Thymus (tissue), 11 donors: Measurements from ENCODE around the gene LAMA3. TPM values are rescaled to one million over a fixed set of nuclear protein-coding genes. Genes with fewer than 3 reads are reported as not detected.

Experiments used
- DNase-seq, 9 donors: peaks; one replicate each; pipeline ENCODE4 v3.0.0-alpha.2; 2013; ENCODE audit warnings: low spot score in 9 of 9, low read depth in 6 of 9, missing footprints in 1 of 9
- H3K27ac ChIP-seq, 2 donors: one replicate each; pipeline ENCODE4 v1.5.1; 2013; ENCODE audit warnings: control low read depth in 1 of 2, low read depth in 1 of 2, low read length in 1 of 2, mild to moderate bottlenecking in 1 of 2, moderate library complexity in 1 of 2
- H3K27me3 ChIP-seq, 2 donors: one replicate each; pipeline ENCODE4 v1.5.1; 2013; ENCODE audit warnings: low read length in 1 of 2; ENCODE audit not compliant: control insufficient read depth in 2 of 2, insufficient read depth in 1 of 2
- H3K36me3 ChIP-seq, 2 donors: one replicate each; pipeline ENCODE4 v1.5.1; 2013; ENCODE audit warnings: low read length in 1 of 2, mild to moderate bottlenecking in 1 of 2, moderate library complexity in 1 of 2; ENCODE audit not compliant: control insufficient read depth in 2 of 2, insufficient read depth in 2 of 2
- H3K4me1 ChIP-seq, 2 donors: one replicate each; pipeline ENCODE4 v1.5.1; 2013; ENCODE audit warnings: low read length in 2 of 2; ENCODE audit not compliant: control insufficient read depth in 2 of 2, insufficient read depth in 2 of 2
- H3K4me3 ChIP-seq, 2 donors: one replicate each; pipeline ENCODE4 v1.5.1; 2013; ENCODE audit warnings: low read length in 2 of 2, control low read depth in 1 of 2, mild to moderate bottlenecking in 1 of 2
- H3K9me3 ChIP-seq, 2 donors: one replicate each; pipeline ENCODE4 v1.5.1; 2013; ENCODE audit warnings: low read length in 1 of 2, mild to moderate bottlenecking in 1 of 2; ENCODE audit not compliant: control insufficient read depth in 2 of 2, insufficient read depth in 1 of 2
- WGBS: extraction: QIAGEN DNeasy Blood & Tissue Kit; methylation state at CpG from one replicate; pipeline ENCODE4 v1.1.7; 2013; 5-methylcytosine and 5-hydroxymethylcytosine counted together
- polyA plus RNA-seq: library from polyadenylated mRNA; stranded (reverse); fragments of 200-250 nt; gene quantifications from one replicate; pipeline ENCODE4 v1.2.3, GENCODE V29; 2013
- total RNA-seq: library from RNA; stranded (reverse); fragments of 120-200 nt; gene quantifications from one replicate; pipeline ENCODE4 v1.2.4, GENCODE V29; 2013
- donor health status: healthy.

LAMA3 gene
- total and polyA plus RNA-seq, 2 donors, result 8.9 to 50.1 TPM

DNA sequence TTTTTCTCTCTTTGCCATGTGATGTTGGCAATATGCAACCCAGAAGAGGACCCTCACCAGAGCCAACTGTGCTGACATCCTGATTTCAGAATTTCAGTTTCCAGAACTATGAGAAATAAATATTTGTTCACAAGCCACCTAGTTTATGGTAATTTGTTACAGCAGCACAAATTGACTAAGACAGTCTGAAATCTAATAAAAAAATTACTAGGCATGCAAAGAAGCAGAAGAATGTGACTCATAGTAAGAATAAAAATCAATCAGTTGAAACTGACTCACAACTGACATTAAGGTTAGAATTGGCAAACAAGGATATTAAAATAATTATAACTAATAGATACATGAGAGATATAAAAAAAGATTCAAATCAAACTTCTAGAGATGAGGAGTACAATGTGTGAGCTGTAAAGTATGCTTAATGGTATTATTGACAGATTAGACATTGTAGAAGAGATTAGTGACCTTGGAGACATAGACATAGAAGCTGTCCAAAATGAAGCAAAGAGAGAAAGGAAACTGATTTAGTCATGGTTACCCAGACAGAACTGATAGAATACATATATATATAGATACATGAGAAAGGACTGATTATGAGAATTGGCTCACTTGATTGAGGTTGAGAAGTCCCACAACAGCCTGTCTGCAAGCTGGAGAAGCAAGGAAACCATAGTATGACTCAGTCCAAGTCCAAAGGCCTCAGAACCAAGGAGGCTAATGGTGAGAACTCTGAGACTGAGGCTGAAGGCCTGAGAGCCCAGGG lies 297.5 kb downstream of the LAMA3 start:
- Histone ChIP-seq H3K4me3 (no peak overlapping the region), H3K27me3 (no peaks in the 10 kb centered on the region), H3K27ac (no peak overlapping the region), H3K4me1 (peaks cover 0 to 4% of the 10 kb centered on the region in 2 donors), H3K9me3 (no peaks in the 10 kb centered on the region), H3K36me3 (no peaks in the 10 kb centered on the region)
- DNase-seq, result no peak

DNA sequence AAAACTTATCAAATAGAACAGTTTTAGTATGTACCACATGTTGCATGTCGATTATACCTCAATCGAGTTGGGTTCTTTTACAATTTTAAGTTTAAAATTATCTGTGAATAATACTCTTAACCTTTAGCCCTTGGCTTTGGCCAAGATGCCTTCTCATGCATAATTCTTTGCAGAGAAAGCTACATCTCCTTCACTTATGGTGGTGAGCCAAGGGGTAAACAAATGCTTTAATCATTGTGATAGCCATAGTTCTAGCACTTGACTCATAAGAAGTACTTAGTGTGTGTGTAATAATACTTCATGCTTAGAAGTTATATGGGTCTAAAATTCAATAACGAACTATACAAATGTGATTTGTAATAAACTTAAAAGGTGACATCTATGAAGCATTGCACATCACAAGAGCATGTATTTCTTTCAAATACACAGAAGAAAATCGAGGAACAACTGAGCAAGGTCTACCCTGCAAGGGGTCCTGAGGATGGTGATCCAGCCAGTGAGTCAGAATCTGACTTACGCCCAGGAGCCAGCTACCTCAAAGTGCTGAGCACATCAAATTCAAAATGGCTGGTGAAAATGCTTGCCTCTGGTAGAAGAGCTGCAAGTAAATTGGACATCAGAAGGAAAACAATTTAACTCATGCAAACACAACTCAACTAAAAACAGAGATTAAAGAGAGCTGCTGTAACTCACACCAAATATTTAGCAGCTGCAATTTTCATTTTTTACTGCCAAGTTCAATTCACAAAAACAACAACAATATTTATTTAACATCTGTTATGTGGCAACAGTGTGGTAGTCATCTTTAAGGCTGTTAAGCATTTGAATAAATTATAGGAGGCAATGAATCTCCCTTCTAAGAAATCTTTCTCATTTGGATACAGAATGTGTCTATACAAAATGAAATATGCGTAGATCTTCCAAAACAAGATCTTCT lies 301.5 kb downstream of the LAMA3 start:
- no peak overlapping the region for H3K4me3 ChIP-seq
- WGBS, result 95% methylated on average over 6 of the region's 6 CpGs
- peaks cover 0 to 5% of the 10 kb centered on the region in 2 donors for H3K4me1 ChIP-seq
- no peak overlapping the region for H3K27ac ChIP-seq
- DNase-seq, result no peak
- no peaks in the 10 kb centered on the region for H3K36me3 ChIP-seq
- no peaks in the 10 kb centered on the region for H3K9me3 ChIP-seq
- H3K27me3 ChIP-seq, result no peaks in the 10 kb centered on the region

DNA sequence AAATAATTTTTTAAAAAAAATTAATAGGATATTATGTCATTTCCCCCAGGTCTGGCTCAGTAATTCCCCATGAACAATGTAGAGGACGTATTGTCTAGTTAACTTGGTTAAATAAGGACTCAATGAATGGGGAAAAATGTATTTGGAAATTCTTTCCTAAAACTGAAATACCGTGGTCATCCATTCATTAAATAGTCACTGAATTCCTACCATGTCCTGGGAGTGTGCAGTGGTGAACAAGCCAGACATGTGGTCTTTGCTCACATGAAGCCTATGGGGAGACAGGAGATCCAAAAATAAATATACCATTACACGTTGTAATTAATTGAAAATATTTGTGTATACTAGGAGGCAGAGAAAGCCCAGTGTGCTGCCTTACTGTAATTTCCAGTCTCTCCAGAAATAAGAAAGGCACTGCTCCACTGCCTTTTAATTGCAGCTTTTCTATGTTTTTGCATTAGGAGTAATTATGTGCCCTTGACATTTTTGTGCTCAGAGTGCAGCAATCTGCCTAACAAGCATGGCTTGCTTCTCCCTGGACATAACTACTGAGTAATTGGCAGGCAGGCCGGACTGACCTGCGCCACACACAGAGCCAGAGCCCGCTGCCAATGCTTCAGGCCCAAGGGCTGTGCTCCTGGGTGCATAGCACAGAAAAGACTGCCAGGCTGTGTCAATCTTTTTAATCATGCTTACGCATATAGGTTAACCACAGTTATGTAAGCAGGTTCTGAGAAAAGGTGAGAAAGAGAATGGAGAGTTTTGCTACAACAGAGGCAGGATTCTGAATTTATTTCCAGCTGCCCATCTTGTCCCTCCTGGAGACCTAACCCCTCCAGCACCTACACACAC lies 303.1 kb downstream of the LAMA3 start:
- Histone ChIP-seq H3K36me3 (no peaks in the 10 kb centered on the region), H3K27ac (no peak overlapping the region), H3K4me3 (no peak overlapping the region), H3K9me3 (no peaks in the 10 kb centered on the region), H3K4me1 (peaks cover 0 to 5% of the 10 kb centered on the region in 2 donors), H3K27me3 (no peaks in the 10 kb centered on the region)
- peak in 1 of 9 donors; percentile 52 for DNase-seq
- WGBS, result 81% methylated on average over 7 of the region's 7 CpGs

DNA sequence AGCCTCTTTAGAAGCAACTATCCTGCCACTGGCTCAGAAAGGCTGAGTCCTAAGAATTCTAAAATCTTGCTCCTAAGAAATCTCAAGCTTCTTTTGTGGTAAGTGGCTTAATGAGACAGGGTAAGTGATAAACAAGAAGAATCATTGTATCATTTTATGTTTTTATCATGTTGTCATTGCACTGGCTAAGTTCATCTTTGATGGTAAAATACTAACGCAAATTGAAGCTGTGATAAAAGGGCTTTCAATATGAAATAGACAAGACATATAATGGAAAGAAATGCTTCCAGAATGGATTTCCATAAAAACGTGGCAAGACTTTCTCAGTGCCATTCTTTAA lies 303.7 kb downstream of the LAMA3 start:
- peaks cover 0 to 5% of the 10 kb centered on the region in 2 donors for H3K4me1 ChIP-seq
- no peak overlapping the region for H3K4me3 ChIP-seq
- no peaks in the 10 kb centered on the region for H3K27me3 ChIP-seq
- H3K36me3 ChIP-seq, result no peaks in the 10 kb centered on the region
- no peak for DNase-seq
- no peak overlapping the region for H3K27ac ChIP-seq
- 95% methylated on average over 2 of the region's 2 CpGs for WGBS
- H3K9me3 ChIP-seq, result no peaks in the 10 kb centered on the region

DNA sequence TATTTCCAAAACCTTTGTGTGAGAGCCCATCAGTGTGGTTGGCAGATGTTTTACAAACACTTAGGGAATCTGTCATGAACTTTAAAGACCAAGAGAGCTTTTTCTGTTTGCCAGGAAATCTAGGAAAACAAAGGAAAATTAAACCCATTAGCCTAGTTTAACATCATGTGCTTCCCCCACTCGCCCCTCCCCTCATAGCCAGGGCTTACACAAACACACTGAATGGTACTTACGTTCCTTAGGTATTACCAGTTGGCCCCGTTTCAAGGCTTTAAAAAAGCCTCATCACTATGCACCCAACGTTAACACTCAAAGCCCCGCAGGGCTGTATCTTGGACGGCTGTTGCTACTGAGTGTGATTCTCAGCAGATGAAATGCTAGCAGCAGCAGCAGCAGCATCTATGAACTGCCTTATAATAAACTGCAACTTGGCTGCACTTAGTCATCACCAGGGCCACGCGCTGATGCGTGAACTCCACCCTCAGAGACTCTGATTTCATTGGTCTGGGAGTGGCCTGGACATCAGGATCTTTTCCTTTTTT lies 305.2 kb downstream of the LAMA3 start:
- DNase-seq, result no peak
- Histone ChIP-seq H3K4me3 (no peak overlapping the region), H3K27me3 (no peaks in the 10 kb centered on the region), H3K27ac (no peak overlapping the region), H3K4me1 (peaks cover 0 to 5% of the 10 kb centered on the region in 2 donors), H3K9me3 (no peaks in the 10 kb centered on the region), H3K36me3 (no peaks in the 10 kb centered on the region)
- 92% methylated on average over 9 of the region's 9 CpGs for WGBS

DNA sequence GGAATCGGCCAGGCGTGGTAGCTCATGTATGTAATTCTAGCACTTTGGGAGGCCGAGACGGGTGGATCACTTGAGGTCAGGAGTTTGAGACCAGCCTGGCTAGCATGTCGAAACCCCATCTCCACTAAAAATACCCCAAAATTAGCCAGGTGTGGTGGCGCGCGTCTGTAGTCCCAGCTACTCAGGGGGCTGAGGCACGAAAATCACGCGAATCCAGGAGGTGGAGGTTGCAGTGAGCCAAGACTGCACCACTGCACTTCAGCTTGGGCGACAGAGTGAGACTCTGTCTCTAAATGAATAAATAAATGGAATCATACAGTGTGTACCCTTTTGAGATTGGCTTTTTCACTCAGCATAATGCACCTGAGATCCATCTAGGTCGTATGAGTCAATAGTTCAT lies 305.9 kb downstream of the LAMA3 start:
- WGBS, result 93% methylated on average over 13 of the region's 13 CpGs
- H3K27ac ChIP-seq, result no peak overlapping the region
- H3K9me3 ChIP-seq, result no peaks in the 10 kb centered on the region
- no peaks in the 10 kb centered on the region for H3K27me3 ChIP-seq
- peaks cover 0 to 5% of the 10 kb centered on the region in 2 donors for H3K4me1 ChIP-seq
- H3K4me3 ChIP-seq, result no peak overlapping the region
- no peak for DNase-seq
- H3K36me3 ChIP-seq, result no peaks in the 10 kb centered on the region

DNA sequence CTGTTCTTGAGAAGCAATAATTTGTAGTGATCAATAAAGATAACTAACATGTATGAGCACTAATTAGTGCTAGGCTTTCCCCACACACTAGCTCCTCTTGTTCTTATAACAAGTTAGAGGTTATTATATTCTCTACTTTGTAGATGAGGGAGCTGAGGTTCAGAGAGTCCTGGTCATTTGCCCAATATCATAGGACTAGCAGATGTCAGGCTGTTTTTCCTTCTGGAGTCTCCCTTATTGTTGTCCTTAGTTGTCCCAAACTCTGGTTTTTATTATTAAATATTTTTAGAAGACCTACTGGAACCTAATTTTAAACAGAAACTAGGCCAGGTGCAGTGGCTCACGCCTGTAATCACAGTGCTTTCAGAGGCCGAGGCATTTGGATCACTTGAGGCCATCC lies 308.8 kb downstream of the LAMA3 start:
- Histone ChIP-seq H3K4me3 (no peak overlapping the region), H3K27me3 (no peaks in the 10 kb centered on the region), H3K27ac (no peak overlapping the region), H3K9me3 (no peaks in the 10 kb centered on the region), H3K36me3 (no peaks in the 10 kb centered on the region), H3K4me1 (peaks cover 0 to 3% of the 10 kb centered on the region in 2 donors)
- 97% methylated on average over 2 of the region's 2 CpGs for WGBS
- DNase-seq, result no peak

DNA sequence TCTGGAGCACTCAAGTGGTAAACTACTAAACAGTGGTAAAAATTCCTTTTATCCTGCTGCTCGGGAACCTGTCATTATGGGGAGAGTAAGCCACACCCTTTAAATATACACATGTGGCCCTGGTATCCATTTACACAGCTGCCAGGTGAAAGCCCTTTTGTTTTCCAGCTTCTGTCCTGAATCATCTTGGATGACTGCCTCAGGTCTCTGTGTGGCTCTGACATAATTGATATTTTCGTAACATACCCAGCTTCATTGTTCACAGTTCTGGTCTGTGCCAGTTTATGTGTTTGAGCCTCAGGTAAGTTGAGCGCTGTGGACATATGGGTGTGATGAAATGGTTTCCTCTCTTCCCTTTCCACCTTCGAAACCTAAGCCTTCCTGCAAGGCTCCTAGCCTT lies 309.6 kb downstream of the LAMA3 start:
- no peak overlapping the region for H3K4me3 ChIP-seq
- H3K27me3 ChIP-seq, result no peaks in the 10 kb centered on the region
- H3K36me3 ChIP-seq, result no peaks in the 10 kb centered on the region
- no peaks in the 10 kb centered on the region for H3K9me3 ChIP-seq
- no peak overlapping the region for H3K27ac ChIP-seq
- 70% methylated on average over 4 of the region's 4 CpGs for WGBS
- no peak for DNase-seq
- H3K4me1 ChIP-seq, result peaks cover 0 to 3% of the 10 kb centered on the region in 2 donors
